Upper lobe of right lung (tissue), 1 donor: ENCODE results near the gene CLCF1. TPM values are rescaled to one million over a fixed set of nuclear protein-coding genes. Genes with fewer than 3 reads are reported as not detected.
"Not testable (repeated sequence)": the region's sequence is repeated elsewhere in the genome, so short reads cannot be mapped to it uniquely, and the experiment has no call there.

Source experiments
- ATAC-seq: fragments of 200-7000 bp; cut with Tn5 transposase; one replicate; pipeline ENCODE4 v1.9.1; 2020; ENCODE audit warnings: mild to moderate bottlenecking, moderate library complexity
- DNase-seq: peaks from one replicate; pipeline ENCODE4 v3.0.0-alpha.2; 2020
- H3K27ac ChIP-seq: fragments of 200-600 bp; one replicate; pipeline ENCODE4 v1.8.0; 2022
- H3K27me3 ChIP-seq: fragments of 200-600 bp; one replicate; pipeline ENCODE4 v1.8.0; 2022; ENCODE audit warnings: mild to moderate bottlenecking
- H3K36me3 ChIP-seq: fragments of 200-600 bp; one replicate; pipeline ENCODE4 v1.8.0; 2022
- H3K4me1 ChIP-seq: fragments of 200-600 bp; one replicate; pipeline ENCODE4 v1.8.0; 2022
- H3K4me3 ChIP-seq: fragments of 200-600 bp; one replicate; pipeline ENCODE4 v1.8.0; 2022; ENCODE audit warnings: mild to moderate bottlenecking
- H3K9me3 ChIP-seq: fragments of 200-600 bp; one replicate; pipeline ENCODE4 v1.8.0; 2022
- intact Hi-C: fragments of 100-400 bp; cut with DNase I; formaldehyde crosslinking; loops from one replicate; pipeline ENCODE4 v1.11.0; 2022
- total RNA-seq: library from RNA; stranded (reverse); fragmentation: NEBNext Ultra II Directional; extraction: Animal tissue kit (Norgen Biotek cat#: 25700); gene quantifications from one replicate; pipeline ENCODE4 v1.2.1, GENCODE V29; 2021
- TF ChIP-seq, protein P1 (sequence below): fragments of 200-600 bp; IDR thresholded peaks from one replicate; pipeline ENCODE4 v1.8.0; 2022; ENCODE audit warnings: antibody characterized with exemption
- donor health status: DM: no; HTN: yes; CAD: no; lungs with severe emphysema.

The CLCF1 gene
- total RNA-seq, 1 donor from 2014 or later, result 4.0 TPM

- TF ChIP-seq, protein P1, sequence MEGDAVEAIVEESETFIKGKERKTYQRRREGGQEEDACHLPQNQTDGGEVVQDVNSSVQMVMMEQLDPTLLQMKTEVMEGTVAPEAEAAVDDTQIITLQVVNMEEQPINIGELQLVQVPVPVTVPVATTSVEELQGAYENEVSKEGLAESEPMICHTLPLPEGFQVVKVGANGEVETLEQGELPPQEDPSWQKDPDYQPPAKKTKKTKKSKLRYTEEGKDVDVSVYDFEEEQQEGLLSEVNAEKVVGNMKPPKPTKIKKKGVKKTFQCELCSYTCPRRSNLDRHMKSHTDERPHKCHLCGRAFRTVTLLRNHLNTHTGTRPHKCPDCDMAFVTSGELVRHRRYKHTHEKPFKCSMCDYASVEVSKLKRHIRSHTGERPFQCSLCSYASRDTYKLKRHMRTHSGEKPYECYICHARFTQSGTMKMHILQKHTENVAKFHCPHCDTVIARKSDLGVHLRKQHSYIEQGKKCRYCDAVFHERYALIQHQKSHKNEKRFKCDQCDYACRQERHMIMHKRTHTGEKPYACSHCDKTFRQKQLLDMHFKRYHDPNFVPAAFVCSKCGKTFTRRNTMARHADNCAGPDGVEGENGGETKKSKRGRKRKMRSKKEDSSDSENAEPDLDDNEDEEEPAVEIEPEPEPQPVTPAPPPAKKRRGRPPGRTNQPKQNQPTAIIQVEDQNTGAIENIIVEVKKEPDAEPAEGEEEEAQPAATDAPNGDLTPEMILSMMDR, result no peak
- Histone ChIP-seq H3K36me3 (no peaks in the 10 kb centered on the region), H3K9me3 (no peaks in the 10 kb centered on the region), H3K27me3 (no peaks in the 10 kb centered on the region), H3K4me1 (peaks cover 10% of the 10 kb centered on the region), H3K4me3 (no peak overlapping the region), H3K27ac (no peak overlapping the region)
- ATAC-seq (no peak), DNase-seq (no peak)
- intact Hi-C loops, result no loop called here
These were observed 53.4 kb downstream of the CLCF1 start for GRCh38 chr11:67320011-67320410.

DNA sequence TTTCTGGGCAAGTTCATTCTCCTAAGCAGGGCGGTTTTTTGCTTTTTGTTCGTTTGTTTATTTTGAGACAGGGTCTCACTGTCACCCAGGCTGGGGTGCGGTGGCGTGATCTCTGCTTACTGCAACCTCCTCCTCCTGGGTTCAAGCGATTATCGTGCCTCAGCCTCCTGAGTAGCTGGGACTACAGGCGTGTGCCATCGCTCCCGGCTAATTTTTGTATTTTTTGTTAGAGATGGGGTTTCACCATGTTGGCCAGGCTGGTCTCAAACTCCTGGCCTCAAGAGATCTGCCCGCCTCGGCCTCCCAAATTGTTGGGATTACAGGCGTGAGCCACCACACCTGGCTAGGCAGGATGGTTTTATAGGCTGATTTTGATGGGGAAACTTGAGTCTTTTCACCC is 54.5 kb downstream of the CLCF1 start:
- intact Hi-C loops, result loop anchor here (5.0 kb wide), 1 partner anchor 57 kb away; no protein-coding TSS in a partner anchor
- not testable (repeated sequence) for H3K4me1 ChIP-seq, H3K27me3 ChIP-seq, H3K36me3 ChIP-seq, H3K9me3 ChIP-seq, H3K27ac ChIP-seq, ATAC-seq, DNase-seq
- peak overlapping the region; percentile 78 for H3K4me3 ChIP-seq

DNA sequence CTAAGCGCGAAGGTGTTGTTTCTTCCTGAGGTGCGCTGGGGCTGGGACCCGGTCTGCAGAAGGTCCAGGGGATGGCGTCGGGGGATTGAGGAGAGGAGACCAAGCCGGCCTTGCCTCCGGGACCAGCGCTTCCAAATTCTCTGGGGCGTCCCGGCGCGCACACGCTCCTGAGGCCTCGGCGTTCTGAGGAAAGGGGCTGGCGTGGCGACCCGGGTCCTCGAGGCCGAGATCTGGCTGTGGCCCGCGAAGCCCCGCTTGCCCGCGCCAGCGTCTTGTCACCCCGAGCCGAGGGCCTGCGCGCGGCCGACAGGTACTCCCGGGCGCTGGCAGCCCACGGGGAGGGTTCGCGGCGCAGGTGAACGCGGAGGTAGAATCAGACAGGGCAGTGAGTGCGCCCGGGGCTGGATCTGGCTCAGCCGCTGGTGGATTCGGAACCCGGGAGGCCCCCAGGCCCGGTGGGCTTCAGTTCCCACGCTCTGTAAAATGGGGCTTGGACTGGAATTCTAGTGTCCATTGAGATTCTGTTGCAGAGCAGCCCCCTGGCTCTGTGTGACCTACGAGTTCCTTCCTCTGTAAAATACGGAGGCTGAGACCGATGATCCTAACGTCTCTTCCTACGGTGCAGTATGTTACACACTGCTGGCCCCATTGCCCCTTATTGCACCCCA is 55.4 kb downstream of the CLCF1 start:
- TF ChIP-seq, protein P1, result no peak
- Histone ChIP-seq H3K36me3 (no peaks in the 10 kb centered on the region), H3K27me3 (no peaks in the 10 kb centered on the region), H3K9me3 (no peaks in the 10 kb centered on the region), H3K4me1 (peaks cover 10% of the 10 kb centered on the region), H3K27ac (peak overlapping the region; percentile 92), H3K4me3 (peak overlapping the region; percentile 78)
- intact Hi-C loops, result loop anchor here (5.0 kb wide), 1 partner anchor 56 kb away; no protein-coding TSS in a partner anchor
- DNase-seq (peak; percentile 81), ATAC-seq (peak; percentile 51)

DNA sequence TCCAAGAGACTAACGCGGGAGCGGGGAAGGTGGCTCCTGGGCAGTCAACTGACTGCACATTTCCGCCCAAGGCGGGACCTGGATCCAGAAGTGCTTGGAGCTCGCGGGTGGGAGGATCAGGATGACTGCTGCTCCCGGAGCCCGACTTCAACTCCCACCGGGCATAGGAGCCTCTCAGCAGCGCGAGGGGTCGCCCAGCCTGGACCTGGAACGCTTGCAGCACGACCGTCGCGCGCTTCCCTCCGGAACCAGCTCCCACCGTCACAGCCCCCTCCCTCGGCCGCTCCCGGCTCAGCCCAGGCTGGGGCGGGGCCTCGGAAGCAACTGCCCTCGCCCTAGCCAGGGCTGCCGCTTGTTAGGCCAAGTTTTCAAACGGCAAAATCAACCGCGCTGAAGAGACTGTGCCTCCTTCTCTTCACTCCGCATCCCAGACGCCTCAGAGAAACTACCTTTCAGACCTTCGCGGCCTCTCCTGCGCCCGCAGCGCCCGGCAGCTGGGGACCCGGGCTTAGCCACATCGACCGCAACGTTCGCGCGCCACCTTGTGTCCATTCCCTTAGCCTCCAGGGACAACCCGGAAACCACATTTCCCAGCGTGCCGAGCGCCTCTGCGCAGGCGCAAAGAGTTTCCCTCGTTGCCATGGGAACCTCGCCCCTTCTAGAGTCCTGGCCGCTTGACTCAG is 56.1 kb downstream of the CLCF1 start:
- Histone ChIP-seq H3K9me3 (no peaks in the 10 kb centered on the region), H3K27ac (peak overlapping the region; percentile 92), H3K36me3 (no peaks in the 10 kb centered on the region), H3K4me1 (peaks cover 17% of the 10 kb centered on the region), H3K27me3 (no peaks in the 10 kb centered on the region), H3K4me3 (peak overlapping the region; percentile 78)
- ATAC-seq (peak; percentile 94), DNase-seq (peak; percentile 98)
- intact Hi-C loops, result loop anchor here (5.0 kb wide), 1 partner anchor 55 kb away; no protein-coding TSS in a partner anchor
- TF ChIP-seq, protein P1, result peak; percentile 94

- Histone ChIP-seq H3K9me3 (no peaks in the 10 kb centered on the region), H3K4me3 (peak overlapping the region; percentile 78), H3K27me3 (no peaks in the 10 kb centered on the region), H3K27ac (peak overlapping the region; percentile 92), H3K36me3 (no peaks in the 10 kb centered on the region), H3K4me1 (peaks cover 17% of the 10 kb centered on the region)
- intact Hi-C loops, result loop anchor here (5.0 kb wide), 1 partner anchor 55 kb away; no protein-coding TSS in a partner anchor
- ATAC-seq (no peak), DNase-seq (no peak)
- TF ChIP-seq, protein P1, result no peak
These were observed 56.6 kb downstream of the CLCF1 start for GRCh38 chr11:67316882-67317204.

- Histone ChIP-seq H3K27ac (no peak overlapping the region), H3K27me3 (no peaks in the 10 kb centered on the region), H3K36me3 (no peaks in the 10 kb centered on the region), H3K9me3 (no peaks in the 10 kb centered on the region), H3K4me3 (no peak overlapping the region), H3K4me1 (peaks cover 17% of the 10 kb centered on the region)
- TF ChIP-seq, protein P1, result no peak
- DNase-seq (no peak), ATAC-seq (no peak)
- intact Hi-C loops, result loop anchor here (5.0 kb wide), 1 partner anchor 53 kb away; no protein-coding TSS in a partner anchor
These were observed 58.0 kb downstream of the CLCF1 start for GRCh38 chr11:67315325-67315909.
